Left ventricle myocardium inferior (tissue), 1 donor: ENCODE results near the gene MSGN1. TPM values are rescaled to one million over a fixed set of nuclear protein-coding genes. Genes with fewer than 3 reads are reported as not detected.

Experiments
- DNase-seq: peaks from one replicate; pipeline ENCODE4 v3.0.0-alpha.2; 2020
- H3K27ac ChIP-seq: fragments of 200-600 bp; replicated peaks from 2 replicates; pipeline ENCODE4 v1.8.0; 2021
- H3K27me3 ChIP-seq: fragments of 200-600 bp; 2 replicates; pipeline ENCODE4 v1.8.0; 2021; ENCODE audit warnings: low read depth
- H3K36me3 ChIP-seq: fragments of 200-600 bp; 2 replicates; pipeline ENCODE4 v1.8.0; 2021
- H3K4me1 ChIP-seq: fragments of 200-600 bp; 2 replicates; pipeline ENCODE4 v1.8.0; 2021
- H3K4me3 ChIP-seq: fragments of 200-600 bp; 2 replicates; pipeline ENCODE4 v1.8.0; 2021; ENCODE audit warnings: mild to moderate bottlenecking, moderate library complexity
- H3K9me3 ChIP-seq: fragments of 200-600 bp; replicated peaks from 2 replicates; pipeline ENCODE4 v1.8.0; 2021
- intact Hi-C: fragments of 100-400 bp; cut with micrococcal nuclease; formaldehyde crosslinking; loops from one replicate; pipeline ENCODE4 v1.11.0; 2022
- total RNA-seq: library from RNA; stranded (reverse); fragmentation: NEBNext Ultra II Directional; extraction: Animal tissue kit (Norgen Biotek cat#: 25700); gene quantifications from one replicate; pipeline ENCODE4 v1.2.1, GENCODE V29; 2021
- TF ChIP-seq, protein P1 (sequence below): fragments of 200-600 bp; IDR thresholded peaks from 2 replicates; pipeline ENCODE4 v1.8.0; 2021; ENCODE audit warnings: antibody characterized with exemption, mild to moderate bottlenecking, borderline replicate concordance
- donor health status: DM: no; HTN: yes; CAD: no; lungs with severe emphysema.

The MSGN1 gene
- total RNA-seq, 1 donor from 2014 or later: not detected

DNA sequence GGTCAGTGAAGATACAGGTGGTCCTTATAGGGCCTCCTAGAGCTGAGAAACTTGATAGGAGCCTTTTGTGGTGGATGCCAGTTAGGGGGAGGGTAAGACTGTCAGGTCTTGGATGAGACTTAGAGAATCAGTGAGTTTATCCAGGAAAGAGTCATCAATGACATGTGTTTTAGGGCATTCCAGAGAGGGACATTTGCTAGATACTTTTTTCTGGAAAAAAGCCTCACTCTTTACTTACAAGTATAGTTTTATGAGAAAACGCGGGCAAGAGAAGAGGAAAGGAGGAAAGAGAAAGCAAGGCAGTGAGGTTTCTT is 24.5 kb upstream of the MSGN1 start:
- TF ChIP-seq, protein P1, sequence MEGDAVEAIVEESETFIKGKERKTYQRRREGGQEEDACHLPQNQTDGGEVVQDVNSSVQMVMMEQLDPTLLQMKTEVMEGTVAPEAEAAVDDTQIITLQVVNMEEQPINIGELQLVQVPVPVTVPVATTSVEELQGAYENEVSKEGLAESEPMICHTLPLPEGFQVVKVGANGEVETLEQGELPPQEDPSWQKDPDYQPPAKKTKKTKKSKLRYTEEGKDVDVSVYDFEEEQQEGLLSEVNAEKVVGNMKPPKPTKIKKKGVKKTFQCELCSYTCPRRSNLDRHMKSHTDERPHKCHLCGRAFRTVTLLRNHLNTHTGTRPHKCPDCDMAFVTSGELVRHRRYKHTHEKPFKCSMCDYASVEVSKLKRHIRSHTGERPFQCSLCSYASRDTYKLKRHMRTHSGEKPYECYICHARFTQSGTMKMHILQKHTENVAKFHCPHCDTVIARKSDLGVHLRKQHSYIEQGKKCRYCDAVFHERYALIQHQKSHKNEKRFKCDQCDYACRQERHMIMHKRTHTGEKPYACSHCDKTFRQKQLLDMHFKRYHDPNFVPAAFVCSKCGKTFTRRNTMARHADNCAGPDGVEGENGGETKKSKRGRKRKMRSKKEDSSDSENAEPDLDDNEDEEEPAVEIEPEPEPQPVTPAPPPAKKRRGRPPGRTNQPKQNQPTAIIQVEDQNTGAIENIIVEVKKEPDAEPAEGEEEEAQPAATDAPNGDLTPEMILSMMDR: no peak
- intact Hi-C loops: no loop called here
- DNase-seq: no peak

DNA sequence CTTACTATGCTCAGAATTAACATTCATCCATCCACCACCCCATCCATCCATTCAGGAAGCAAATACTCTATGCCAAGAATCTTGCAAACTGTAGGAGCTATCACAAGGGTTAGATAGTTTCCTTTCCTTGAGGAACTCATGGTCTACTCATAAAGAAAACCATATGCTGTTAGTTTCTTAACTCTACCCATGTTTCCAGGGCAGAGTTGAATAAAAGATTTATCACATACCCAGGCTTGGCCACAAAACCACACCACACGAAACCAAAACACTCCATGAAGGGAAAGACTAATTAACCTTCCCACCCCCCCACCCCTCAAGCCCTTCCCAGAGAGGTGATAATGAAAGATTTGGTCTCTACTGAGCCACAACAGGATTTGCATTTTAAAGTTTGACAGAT is 23.7 kb upstream of the MSGN1 start:
- no peaks in the 10 kb centered on the region for H3K36me3 ChIP-seq
- peaks cover 9% of the 10 kb centered on the region for H3K4me1 ChIP-seq
- H3K4me3 ChIP-seq: no peak overlapping the region
- no peak for DNase-seq
- TF ChIP-seq, protein P1: no peak
- no peak overlapping the region for H3K27ac ChIP-seq
- H3K27me3 ChIP-seq: no peaks in the 10 kb centered on the region
- intact Hi-C loops: no loop called here
- H3K9me3 ChIP-seq: no peaks in the 10 kb centered on the region

More for the DNA sequence above, 24.5 kb upstream of the MSGN1 start:
- Histone ChIP-seq H3K36me3 (no peaks in the 10 kb centered on the region), H3K27me3 (no peaks in the 10 kb centered on the region), H3K4me3 (no peak overlapping the region), H3K9me3 (no peaks in the 10 kb centered on the region), H3K4me1 (peaks cover 9% of the 10 kb centered on the region), H3K27ac (no peak overlapping the region)

DNA sequence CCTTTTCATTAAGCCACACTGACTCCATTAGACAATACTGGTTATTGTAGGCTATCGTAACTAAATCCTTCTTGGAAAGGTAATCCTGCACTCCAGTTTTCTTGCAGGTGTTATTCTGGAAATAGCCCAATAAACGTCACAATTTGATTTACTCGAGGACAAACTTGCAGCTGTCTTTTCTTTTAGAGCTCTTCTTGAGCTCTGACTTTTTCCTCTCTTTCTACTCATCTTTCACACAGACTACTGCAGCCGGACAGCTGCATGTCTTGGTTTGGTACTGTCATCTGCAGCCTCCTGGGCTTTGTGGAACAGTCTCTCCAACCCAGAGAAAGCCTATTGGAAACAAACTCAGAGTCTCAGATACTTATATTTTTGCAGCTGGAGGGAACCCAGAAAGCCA is 23.0 kb upstream of the MSGN1 start:
- H3K36me3 ChIP-seq: no peaks in the 10 kb centered on the region
- TF ChIP-seq, protein P1: no peak
- intact Hi-C loops: no loop called here
- H3K27ac ChIP-seq: no peak overlapping the region
- no peak overlapping the region for H3K4me3 ChIP-seq
- H3K4me1 ChIP-seq: peaks cover 9% of the 10 kb centered on the region
- no peaks in the 10 kb centered on the region for H3K27me3 ChIP-seq
- DNase-seq: no peak
- H3K9me3 ChIP-seq: no peaks in the 10 kb centered on the region

DNA sequence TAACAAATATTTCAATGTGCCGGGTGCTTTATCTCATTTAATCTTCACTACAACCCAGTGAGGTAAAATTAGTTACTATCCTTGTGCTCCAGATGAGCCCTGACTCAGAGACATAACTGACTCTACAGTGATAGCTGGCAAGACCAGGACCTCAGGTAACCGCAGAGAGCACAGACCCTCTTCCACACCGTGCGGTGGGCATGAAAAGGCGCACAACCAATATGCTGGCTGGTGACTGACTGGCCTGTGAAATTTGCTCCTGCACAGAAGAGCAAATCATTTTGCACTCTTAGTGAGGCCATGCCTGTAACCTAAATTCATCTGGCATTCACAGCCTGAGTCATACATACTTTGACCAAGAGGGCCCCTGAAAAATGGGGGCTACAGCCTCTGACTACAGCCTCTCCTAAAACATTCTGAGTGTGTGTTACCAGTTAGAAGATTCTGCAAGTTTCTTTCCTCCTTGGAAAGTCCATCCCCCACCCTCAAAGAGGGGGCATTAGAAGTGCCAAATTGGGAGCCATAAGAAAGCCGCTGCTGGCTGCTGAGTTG is 22.4 kb upstream of the MSGN1 start:
- no peak overlapping the region for H3K4me3 ChIP-seq
- no peak for DNase-seq
- TF ChIP-seq, protein P1: no peak
- H3K27me3 ChIP-seq: no peaks in the 10 kb centered on the region
- intact Hi-C loops: no loop called here
- no peaks in the 10 kb centered on the region for H3K36me3 ChIP-seq
- no peaks in the 10 kb centered on the region for H3K9me3 ChIP-seq
- H3K4me1 ChIP-seq: peaks cover 9% of the 10 kb centered on the region
- no peak overlapping the region for H3K27ac ChIP-seq

DNA sequence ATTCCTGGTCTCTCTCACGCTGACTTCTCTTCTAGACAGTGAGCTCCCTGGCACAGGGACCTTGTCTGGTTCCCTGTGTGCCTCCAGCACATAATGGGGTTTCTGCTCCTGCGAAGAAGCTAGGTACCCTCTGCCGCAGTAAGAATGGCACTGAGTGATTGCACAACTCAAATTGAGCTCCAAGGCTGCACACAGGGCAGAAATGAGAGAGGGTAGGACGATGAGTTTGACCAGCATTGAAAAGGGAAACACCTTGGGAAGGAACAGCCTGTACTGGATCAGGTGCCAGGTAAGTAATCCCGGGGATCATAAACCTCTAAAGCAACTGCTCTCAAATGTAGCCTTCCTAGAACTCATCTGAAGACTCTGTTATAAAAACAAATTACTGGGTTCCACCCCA is 21.0 kb upstream of the MSGN1 start:
- H3K9me3 ChIP-seq: no peaks in the 10 kb centered on the region
- H3K4me1 ChIP-seq: peaks cover 20% of the 10 kb centered on the region
- H3K4me3 ChIP-seq: no peak overlapping the region
- H3K27me3 ChIP-seq: no peaks in the 10 kb centered on the region
- intact Hi-C loops: no loop called here
- TF ChIP-seq, protein P1: no peak
- no peaks in the 10 kb centered on the region for H3K36me3 ChIP-seq
- no peak overlapping the region for H3K27ac ChIP-seq
- DNase-seq: no peak

DNA sequence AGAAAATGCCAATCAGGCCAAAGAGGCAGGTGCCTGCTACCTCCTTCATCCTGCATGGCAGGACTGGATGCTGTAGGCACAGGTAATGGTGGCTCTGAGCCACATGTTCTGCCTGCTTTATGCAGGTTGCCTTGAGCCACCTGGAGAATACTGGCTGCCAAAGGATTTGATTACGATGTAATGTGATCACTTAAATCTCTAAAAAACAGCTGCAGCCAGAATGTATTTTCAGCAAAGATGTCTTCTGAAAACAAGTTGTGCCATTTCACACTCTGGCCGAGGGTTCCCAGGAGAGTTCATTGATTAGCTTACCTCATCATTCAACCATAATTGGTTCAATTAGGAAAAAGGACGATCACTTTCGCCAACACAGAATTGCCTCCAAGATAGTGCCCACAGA is 17.9 kb upstream of the MSGN1 start:
- Histone ChIP-seq H3K27ac (no peak overlapping the region), H3K36me3 (no peaks in the 10 kb centered on the region), H3K27me3 (no peaks in the 10 kb centered on the region), H3K4me3 (no peak overlapping the region), H3K4me1 (peaks cover 29% of the 10 kb centered on the region), H3K9me3 (no peaks in the 10 kb centered on the region)
- DNase-seq: no peak
- TF ChIP-seq, protein P1: no peak
- intact Hi-C loops: no loop called here
